Activated CD8-positive, alpha-beta memory T cell treated with anti-CD3 and anti-CD28 coated beads, Interleukin-2, amount 50 U/mL, for 48 hours (primary cell): ENCODE results near the gene ABHD16A.
A peak's percentile ranks its signal among the peaks of the same experiment; 100 is the strongest.

Experiments
- DNase-seq: peaks from one replicate; pipeline ENCODE4 v3.0.0-alpha.2; 2020

The ABHD16A gene

DNA sequence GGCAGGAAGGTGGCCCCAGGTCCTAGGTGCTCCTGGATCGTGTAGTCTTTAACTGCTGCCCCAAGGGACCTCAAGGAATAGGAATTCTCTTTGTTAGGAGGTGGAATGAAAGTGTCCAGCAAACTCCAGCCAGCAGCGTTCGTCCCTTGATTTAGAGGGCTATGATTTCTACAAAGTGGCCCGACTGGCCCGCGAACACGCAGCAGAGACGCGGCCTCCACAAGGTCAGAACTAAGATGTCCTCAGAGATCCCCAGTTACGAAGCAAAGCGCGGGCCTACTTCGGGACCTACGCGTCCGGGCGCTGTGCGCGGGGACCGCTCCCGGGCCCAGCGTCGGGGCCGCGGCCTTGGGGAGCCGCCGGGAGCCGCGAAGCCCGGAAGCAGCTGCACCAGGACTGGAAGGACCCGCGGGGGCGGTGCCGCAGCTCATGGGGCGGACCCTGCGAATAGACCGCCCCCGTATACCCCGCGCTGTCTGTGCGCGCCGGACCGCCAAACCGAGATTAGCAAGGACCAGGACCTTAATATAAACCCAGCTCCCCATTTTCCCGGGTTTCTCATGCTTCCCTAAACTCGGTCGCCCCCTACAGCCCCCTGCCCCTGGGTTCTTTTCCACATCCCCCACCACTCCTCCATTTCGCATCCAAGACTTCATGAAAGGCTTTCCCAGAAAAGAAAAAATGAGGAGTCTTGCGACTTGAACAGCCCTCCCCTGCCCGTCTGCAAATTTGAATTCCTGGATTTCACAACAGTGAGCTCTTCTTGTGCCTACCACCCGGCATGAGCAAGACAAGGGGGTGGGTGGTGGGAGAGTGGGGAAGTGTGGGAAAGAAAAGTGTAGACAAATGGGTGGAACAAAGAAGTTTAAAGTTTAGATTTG lies 42.5 kb downstream of the ABHD16A start, which contains the start of gene C6orf47:
Gene C6orf47 (minus strand): TSS at position 398 of the 881 bp plus-strand sequence. CDS start 831 bp downstream, outside the sequence.
- peak; percentile 88 for DNase-seq

DNA sequence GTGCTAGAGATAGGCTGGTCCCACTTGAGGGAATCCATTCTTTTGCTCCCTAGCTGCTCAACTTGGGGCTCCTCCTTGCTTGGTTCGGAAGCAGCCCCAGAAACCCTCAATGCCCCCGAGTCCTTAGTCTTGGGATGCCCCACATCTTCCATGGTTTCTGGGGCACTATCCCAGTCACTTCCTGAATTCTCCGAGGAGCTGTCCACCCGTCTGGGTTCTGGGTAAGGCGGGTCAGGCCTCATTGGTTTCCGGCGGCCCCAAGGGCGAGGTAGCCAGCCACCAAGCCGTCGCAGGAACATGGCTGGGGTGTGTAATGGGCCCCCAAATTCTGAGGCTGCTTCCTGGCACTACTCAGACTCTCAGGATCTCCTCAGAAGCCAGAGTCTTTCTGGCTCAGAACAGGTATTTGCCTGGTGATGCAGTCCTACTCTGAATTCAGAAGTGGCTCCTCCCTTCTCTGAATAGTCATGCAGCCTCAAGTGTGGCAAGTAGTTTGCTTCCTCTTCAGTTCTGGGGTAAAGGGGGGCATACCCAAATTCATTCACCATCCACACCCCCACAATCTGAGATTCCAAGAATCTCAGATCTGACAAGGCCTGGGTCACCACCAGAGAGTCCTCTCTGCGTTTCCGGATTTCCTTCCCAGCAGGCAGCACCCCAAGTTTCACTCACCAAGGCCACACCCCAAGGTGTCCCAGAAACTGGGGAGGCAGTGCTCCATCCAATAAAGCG lies 43.3 kb downstream of the ABHD16A start:
- DNase-seq, result peak; percentile 75

DNA sequence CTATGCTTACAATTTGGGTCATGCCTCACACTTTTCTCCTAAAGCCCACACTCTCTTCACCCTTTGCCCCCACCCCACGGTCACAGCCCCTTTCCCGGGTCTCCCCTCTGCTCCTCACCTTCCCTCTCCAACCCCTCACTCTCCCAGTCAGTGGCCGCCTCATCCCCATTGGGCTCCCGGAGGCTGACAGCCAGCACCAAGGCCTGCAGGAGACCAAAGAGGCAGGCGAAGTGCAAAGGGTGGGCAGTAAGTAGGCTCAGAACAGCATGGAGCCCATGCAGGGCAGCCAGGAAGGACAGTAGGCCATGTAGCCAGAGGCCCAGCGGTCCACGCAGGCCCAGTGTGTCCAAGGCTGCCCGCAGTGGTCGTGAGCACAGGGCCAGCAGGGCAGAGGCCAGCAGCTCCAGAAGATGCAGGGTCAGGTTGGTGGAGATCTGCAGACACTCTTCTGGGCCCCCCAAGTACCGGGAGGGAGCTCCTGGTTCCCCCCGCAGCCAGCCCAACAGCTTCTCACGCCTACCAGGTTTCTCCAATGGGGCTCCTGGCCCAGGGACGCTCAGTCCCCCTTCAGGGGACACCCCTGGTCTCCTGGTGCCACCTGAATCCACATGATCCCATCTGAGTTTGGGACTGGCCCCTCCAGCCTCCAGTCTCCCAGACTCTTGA lies 44.0 kb downstream of the ABHD16A start:
- no peak for DNase-seq

DNA sequence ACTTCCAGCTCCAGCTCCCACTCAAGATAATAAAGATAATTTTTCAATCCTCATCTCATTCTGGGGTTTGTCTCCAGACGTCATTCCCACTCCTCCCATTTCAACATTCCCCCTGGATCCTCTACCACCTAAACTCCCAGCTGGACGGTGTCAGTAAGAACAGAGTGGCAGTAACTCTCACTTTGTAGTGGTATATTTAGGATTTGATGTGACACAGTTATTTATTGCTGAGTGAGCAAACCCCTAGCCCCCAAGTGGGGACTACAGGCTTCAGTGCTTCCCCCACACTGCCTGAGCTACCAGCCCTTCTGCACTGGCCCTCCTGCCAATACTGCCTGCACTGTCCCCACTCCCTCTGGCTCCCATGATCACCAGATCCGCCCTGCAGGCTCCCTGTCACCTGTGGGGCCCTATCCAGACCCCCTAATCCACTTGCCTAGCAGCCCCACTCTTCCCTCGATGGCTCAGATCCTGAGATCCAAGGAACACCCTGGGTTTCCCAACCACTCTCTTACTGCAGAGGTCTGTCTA lies 44.9 kb downstream of the ABHD16A start:
- DNase-seq, result no peak

DNA sequence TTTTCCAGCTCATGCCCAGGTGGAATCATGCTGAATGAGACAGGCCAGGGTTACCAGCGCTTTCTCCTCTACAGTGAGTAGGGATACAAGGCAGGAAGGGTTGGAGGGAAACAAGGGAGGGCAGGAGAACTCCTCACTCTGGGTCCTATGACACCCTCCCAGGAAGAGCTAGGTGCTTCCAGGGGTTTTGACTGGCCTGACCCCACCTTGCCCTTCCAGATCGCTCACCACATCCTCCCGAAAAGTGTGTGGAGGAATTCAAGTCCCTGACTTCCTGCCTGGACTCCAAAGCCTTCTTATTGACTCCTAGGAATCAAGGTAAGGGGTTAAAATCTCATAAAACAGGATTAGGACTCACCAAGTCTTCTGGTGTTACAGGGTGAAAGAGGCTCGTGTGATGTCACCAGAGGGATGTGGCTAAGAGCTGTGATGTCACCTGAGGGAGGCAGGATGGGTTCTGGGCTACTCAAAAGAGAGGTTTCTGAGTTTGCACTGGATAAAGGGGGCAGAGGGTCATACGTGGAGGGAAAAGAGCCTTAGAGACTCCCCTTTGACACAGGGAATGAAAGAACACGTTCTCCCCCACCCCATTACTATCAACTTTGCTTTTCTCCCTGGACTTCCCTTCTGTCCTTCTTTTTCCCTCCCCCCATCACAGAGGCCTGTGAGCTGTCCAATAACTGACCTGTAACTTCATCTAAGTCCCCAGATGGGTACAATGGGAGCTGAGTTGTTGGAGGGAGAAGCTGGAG lies 45.5 kb downstream of the ABHD16A start:
- no peak for DNase-seq

DNA sequence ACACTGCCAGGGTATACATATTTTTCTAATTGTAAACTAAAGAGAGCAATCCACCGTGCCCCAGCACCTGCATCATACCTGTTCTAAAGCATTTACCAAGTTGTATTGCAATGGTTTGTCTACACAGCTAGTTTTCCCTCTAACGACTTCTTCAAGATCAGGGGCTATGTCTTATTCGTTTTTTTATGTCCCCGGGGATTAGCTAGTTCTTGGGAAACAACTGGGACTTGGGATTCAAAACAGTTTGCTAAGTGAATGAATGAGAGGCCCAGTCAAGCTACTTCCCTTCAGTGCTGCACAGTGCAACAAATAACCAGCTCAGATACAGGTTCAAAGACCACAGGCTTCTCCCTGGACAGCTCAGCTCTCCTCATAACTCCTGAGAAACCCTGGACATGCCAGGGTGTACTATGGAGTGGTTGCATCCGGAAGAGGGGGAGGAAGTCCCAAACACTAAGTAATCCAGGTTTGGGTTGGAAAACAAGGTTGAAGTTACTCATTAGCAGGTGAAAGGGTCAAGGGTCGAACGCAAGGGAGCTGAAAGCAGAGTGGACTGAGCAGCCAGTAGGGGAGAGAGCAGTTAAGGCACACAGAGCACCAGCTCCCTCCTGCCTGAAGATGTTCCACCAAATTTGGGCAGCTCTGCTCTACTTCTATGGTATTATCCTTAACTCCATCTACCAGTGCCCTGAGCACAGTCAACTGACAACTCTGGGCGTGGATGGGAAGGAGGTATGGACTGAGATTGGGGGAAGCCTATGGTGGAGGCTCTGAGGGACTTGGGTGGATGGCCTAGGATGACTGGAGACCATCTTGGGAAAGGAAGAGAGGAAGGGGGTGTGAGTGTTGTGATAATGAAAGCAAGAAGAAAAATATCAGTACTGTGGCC lies 47.5 kb downstream of the ABHD16A start, which contains the start of gene APOM:
Gene APOM (plus strand): TSS at position 546 of the 889 bp plus-strand sequence. CDS start 73 bp downstream, at position 619.
- DNase-seq, result no peak

DNA sequence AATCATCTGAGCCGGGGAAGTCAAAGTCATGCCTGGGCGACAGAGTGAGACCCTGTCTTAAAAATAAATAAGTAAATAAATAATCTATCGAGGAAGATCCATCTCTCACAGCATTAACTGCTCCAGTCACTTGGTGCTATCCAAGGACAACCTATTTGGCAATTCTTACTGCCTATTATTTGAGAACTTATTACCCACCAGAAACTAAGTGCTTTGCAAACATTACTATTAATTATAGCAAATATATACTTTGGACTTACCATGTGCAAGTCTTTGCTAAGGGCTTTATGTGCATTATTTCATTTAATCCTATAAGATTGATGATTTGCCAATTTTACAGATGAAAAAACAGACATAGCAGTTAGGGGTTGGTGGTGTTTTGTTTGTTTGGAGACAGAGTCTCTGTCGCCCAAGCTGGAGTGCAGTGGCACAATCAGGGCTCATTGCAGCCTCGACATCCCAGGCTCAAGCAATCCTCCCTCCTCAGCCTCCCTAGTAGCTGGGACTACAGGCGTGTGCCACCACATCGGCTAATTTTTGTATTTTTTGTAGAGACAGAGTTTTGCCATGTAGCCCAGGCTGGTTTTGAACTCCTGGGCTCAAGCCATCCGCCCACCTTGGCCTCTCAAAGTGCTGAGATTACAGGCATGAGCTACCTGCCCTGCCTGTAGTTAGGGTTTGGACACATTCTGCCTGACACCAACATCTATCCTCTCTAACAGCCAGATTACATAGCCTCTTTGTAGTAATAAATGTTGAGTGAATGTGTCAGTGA lies 48.4 kb downstream of the ABHD16A start:
- DNase-seq, result no peak

DNA sequence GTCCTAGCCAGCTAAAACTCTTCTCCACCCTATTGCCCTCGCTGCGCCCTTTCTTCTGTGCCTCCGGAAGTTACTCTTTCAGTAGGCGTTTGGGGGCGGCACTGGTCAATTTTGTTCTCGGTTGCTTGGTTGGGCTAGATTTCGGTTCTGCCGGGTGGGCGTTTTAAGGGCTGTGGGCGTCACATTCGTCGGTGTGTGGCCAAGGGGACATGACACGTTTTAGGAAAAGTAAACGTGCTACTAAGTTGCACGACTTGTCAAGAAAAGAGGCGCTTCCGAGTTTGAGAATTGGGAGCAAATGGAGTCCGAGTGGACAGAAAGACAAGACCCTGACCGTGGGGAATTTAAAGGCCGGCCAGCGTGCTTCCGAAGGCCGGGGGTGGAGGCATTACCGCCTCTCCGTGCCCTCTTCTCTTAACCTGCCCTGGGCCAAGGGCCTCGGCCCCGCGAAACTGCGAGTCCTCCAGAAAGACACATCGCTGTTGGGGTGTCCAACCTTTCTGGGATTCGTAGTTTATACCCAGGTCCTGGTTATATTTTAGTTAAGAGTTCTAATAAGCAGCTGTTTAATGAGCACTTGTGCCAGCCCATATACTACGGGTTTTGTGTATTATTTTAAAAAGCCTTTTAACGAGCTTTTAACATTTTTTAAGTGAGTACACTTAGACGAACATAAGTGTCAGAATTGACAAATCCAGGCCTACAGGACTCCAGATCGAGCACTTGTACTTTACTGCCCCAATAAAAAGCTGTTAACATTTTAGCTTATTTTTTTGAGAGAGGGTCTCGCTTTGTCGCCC lies 50.0 kb downstream of the ABHD16A start:
- DNase-seq, result no peak

DNA sequence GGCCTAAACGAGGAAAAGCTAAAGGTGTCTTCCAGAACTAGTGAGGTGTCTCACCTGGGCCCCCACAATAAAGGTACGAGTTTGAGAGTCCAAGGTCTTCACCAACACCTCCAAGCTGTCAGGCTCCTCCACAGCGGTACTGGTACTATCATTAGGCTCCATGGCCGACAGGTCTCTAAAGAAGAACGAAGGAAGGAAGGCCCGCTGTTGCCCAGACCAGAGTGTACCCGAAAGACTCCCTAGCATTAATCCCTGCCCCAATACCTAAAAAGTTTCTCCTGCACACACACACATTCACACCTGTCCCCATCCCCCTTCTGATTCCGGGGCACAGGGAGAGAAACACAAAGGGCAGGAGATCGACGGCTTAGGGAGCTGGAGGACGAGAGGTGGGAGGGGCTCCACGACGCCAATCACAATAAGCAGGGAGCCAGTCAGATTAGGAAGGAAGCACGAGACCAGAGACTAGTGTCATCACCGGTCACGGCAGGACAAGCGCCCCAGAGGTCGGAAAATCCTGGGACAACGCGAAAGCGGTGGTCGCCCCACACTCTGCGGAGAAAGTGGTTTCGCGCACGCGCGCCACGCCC lies 51.4 kb downstream of the ABHD16A start:
- no peak for DNase-seq

DNA sequence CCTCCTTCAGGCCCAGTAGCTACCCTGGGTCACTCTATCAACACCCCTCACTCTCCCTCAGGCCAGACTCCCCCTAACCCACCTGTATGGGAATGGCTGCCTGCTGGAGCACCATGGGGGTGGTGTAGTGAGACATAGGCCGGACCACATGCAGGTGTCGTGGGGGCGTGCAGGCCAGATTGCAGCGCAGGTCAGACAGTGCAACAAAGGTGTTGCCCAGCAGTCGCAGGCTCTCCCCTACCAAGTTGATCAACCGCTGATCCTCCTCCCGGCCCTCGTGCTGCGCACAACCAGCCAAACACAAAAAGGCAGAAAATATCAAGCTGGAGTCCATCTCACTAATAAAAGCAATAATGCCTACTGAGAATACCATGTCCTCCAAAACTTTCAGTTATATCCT lies 57.8 kb downstream of the ABHD16A start:
- no peak for DNase-seq

DNA sequence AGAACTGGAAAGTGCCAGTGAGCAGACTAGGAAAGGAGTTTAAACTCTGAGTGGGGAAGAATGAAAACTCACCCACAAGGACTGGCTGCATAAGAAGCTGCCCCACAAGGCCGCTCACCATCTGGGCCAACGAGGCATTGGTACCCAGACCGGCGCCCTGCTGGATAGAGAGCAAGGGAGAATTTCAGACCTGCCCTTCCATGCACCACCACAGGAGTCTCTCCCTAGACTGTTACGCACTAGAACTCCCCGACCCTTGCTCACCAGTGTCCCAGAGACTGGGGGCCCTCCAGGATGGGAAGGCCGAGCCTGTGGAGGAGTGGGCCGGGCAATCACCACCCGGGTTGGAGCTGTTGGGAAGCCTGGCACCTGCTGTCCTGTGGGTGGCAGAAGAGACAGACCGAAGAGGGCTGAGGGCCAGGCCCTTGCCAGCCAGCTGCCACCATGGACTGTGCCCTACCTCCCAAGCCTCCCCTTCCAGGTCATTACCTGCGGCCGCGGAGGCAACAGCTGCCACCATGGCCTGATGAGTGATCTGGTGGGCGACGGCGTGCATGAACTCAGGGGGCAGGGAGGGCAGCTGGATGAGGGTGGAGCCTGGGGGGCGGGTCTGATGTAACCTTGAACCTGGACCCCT lies 59.2 kb downstream of the ABHD16A start:
- no peak for DNase-seq

DNA sequence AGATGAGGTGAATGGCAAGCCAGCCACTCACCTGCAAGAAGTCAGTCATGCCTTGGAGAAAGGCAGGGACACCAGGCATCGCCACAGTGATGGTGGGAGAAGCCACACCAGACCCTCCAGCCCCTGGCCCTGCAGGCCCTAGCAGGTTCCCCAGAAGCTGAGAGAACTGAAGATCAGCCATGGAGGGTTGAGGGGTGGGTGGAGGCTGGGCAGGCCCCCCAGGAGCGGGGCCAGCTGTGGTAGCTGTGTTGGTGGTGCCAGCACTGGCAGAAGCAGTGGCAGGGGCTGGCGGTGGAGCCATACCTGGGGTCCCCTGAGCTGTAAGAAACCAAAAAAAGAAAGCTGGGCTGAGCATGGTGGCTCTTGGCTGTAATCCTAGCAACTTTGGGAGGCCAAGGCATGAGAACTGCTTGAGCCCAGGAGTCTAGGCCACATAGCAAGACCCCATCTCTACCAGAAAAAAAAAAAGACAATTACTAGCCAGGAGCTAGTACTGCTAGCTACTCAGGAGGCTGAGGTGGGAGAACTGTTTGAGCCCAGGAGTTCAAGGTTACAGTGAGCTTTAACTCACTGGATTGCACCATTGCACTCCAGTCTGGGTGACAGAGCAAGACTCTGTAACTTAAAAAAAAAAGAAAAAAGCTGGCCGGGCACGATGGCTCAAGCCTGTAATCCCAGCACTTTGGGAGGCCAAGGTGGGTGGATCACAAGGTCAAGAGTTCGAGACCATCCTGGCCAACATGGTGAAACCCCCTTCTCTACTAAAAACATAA lies 60.1 kb downstream of the ABHD16A start:
- DNase-seq, result no peak

DNA sequence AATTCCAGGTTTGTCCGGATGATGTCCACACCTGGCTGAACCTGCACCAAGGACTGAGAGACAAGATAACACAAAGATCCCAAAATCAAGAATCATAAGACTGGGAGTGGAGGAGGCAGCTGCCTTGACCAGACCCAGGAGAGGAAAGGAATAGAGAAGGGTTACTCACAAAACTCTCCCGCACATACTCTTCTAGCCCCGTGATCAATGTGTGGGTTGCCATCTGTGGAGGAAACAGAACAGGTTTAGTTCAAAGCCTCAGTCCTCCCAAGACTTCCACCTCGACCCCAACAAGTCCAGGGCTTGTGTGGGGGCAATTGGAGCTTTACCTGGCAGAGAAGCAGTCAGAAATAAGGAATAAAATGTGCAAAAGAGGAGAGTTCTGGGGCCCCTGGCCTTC lies 61.8 kb downstream of the ABHD16A start:
- no peak for DNase-seq

DNA sequence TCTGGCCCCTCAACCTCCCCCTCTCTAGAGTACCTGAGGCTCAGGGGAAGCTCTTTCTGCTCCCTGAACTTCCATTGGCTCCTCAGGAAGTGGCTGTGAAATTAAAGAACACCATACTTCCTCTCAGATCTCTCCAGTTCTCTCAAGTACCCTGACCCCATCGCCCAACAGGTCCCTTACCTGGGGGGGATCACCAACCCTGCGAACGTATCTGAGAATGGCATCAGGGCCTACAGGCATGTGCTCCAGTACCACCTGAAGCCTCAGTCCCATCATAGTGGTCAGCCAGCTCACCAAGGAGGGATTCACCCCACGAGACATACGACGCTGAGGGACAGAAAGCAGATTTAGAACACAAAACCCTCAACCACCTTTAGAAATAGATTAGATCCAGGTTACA lies 62.5 kb downstream of the ABHD16A start:
- no peak for DNase-seq

DNA sequence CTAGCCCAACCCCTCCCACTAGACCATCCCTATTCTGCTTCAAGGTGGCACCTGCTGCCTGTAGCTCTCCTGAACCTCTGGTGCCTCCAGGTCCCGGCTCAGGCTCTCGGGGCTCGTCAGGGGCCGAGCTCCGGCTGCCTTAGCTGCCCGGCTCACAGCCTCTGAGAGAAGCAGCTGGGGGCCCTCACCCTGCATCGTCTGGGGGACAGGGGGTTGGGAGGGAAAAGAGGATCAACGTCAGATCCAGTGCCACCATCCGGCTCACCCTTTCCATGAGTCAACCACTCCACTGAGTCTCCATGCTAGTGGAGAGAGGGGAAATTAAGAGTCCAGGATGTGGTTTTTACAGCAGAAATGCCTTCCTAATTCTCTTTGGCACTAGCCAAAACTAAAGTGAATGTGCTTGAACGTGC lies 63.7 kb downstream of the ABHD16A start:
- DNase-seq, result no peak

DNA sequence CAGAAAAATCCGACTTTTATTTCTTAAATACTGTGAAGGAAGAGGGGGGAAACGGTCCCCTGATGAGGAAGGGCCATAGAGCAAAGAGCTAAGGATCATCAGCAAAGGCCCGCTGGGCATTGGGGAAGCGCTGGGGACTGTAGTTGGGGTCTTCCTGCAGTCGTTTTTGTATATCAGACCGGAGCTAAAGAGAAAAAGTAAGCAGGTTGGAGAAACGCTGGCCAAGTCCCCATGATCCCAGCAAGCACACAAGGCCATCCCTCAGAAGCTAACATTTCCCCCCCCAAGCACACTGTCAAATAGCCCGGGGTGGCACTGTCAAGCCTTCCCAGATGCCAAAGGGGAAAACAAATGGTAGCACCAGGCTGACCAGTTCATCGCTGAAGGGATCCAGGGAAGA lies 64.1 kb downstream of the ABHD16A start:
- DNase-seq, result no peak
